Thyroid gland (tissue), 4 donors: ENCODE measurements around the gene BLVRB.

ENCODE experiments used
- POLR2A ChIP-seq, 2 donors: fragments of 450-650 bp; IDR thresholded peaks; one replicate each; pipeline ENCODE4 v1.6.1; 2017; ENCODE audit warnings: antibody characterized with exemption in 2 of 2, mild to moderate bottlenecking in 2 of 2, moderate library complexity in 1 of 2
- TF ChIP-seq, protein P1 (sequence below), 6 experiments: fragments of 200-600 bp in 3 of 6; fragments of 450-650 bp in 3 of 6; sonication (generic) in 3 of 6; IDR thresholded peaks; one replicate each; pipeline ENCODE4 v1.5.1; 2016 to 2019; ENCODE audit warnings: antibody characterized with exemption in 6 of 6, mild to moderate bottlenecking in 2 of 6, inconsistent platforms in 1 of 6, moderate library complexity in 1 of 6

DNA sequence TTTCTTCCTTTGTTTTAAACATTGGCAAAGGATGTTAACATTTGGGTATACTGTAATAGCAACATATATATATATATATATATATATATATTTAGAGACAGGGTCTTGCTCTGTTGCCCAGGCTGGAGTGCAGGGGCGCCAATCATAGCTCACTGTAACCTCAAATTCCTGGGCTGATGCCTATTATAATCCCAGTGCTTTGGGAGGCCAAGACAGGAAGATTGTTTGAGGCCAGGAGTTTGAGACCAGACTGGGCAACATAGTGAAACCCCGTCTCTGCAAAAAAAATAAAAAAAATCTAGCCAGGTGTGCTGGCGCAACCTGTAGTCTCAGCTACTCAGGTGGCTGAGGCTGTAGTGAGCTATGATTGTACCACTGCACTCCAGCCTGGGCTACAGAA is 5.4 kb downstream of the BLVRB start:
- no peak for TF ChIP-seq POLR2A (IDR thresholded peaks at IDR 0.05)
- TF ChIP-seq, protein P1, sequence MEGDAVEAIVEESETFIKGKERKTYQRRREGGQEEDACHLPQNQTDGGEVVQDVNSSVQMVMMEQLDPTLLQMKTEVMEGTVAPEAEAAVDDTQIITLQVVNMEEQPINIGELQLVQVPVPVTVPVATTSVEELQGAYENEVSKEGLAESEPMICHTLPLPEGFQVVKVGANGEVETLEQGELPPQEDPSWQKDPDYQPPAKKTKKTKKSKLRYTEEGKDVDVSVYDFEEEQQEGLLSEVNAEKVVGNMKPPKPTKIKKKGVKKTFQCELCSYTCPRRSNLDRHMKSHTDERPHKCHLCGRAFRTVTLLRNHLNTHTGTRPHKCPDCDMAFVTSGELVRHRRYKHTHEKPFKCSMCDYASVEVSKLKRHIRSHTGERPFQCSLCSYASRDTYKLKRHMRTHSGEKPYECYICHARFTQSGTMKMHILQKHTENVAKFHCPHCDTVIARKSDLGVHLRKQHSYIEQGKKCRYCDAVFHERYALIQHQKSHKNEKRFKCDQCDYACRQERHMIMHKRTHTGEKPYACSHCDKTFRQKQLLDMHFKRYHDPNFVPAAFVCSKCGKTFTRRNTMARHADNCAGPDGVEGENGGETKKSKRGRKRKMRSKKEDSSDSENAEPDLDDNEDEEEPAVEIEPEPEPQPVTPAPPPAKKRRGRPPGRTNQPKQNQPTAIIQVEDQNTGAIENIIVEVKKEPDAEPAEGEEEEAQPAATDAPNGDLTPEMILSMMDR (IDR thresholded peaks at IDR 0.05): no peak
